ENCODE data around the gene LAMP5.

GRCh38 chr20:9577397-9577796 is 63.0 kb downstream of the LAMP5 start:
- TF ChIP-seq POLR2A (IDR thresholded peaks at IDR 0.05; ENCODE audit: low read length) (no peak), GATA1 (IDR thresholded peaks at IDR 0.05; ENCODE audit: low read depth, low read length) (no peak)

All from erythroblast (primary cell).